ENCODE results near the gene GPC6. TPM values are rescaled to one million over a fixed set of nuclear protein-coding genes. Genes with fewer than 3 reads are reported as not detected.

GPC6 gene
- total RNA-seq, 4 donors from 2014 or later = 2.7 to 5.7 (median 4.4) TPM

DNA sequence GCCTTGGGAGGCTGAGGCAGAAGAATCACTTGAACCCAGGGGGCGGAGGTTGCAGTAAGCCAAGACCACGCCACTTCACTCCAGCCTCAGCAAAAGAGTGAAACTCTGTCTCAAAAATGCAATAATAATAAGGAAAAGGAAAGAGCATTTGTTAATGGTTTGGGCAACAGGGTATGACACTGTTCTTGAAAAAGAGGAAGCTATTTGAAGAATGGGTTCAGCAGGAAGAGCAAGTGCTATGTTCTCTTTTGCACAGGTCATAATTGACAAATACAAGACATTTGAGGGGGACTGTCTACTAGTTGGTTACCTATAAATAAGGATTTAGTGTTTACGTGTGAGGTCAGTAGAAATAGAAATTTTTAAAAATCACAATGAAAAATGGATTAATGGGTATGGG lies 1034.6 kb downstream of the GPC6 start:
- TF ChIP-seq, protein P1, sequence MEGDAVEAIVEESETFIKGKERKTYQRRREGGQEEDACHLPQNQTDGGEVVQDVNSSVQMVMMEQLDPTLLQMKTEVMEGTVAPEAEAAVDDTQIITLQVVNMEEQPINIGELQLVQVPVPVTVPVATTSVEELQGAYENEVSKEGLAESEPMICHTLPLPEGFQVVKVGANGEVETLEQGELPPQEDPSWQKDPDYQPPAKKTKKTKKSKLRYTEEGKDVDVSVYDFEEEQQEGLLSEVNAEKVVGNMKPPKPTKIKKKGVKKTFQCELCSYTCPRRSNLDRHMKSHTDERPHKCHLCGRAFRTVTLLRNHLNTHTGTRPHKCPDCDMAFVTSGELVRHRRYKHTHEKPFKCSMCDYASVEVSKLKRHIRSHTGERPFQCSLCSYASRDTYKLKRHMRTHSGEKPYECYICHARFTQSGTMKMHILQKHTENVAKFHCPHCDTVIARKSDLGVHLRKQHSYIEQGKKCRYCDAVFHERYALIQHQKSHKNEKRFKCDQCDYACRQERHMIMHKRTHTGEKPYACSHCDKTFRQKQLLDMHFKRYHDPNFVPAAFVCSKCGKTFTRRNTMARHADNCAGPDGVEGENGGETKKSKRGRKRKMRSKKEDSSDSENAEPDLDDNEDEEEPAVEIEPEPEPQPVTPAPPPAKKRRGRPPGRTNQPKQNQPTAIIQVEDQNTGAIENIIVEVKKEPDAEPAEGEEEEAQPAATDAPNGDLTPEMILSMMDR (IDR thresholded peaks at IDR 0.05) = no peak
- TF ChIP-seq POLR2A (IDR thresholded peaks at IDR 0.05) (no peak), EP300 (IDR thresholded peaks at IDR 0.05) (no peak), POLR2AphosphoS5 (IDR thresholded peaks at IDR 0.05) (no peak)
- 88% methylated on average over 3 of the region's 3 CpGs for WGBS

DNA sequence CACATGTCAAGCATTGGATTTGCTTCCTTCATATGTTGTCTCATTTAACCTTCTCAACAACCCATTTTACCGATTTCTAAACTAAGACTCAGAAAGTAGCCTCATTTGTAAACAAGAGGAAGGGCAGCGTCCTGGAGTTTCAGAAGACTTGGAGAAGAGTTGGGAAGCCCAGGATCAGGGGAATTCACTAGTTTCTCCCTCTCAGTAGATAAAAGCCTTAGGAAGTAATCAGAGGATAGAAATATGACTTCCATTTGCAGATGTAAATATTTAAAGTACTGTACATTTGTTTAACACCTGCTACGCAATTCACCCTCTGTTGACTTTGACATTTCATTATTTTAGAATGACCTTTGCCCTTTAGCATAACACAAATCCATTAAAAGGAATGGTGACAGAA lies 1036.4 kb downstream of the GPC6 start:
- Histone ChIP-seq H3K36me3 (no peaks in the 10 kb centered on the region), H3K4me3 (no peak overlapping the region), H3K9me3 (no peaks in the 10 kb centered on the region), H3K27me3 (no peaks in the 10 kb centered on the region), H3K4me1 (no peaks in the 10 kb centered on the region), H3K27ac (no peak overlapping the region)
- TF ChIP-seq POLR2A (IDR thresholded peaks at IDR 0.05) (no peak), POLR2AphosphoS5 (IDR thresholded peaks at IDR 0.05) (no peak), EP300 (IDR thresholded peaks at IDR 0.05) (no peak)
- TF ChIP-seq, protein P1 (IDR thresholded peaks at IDR 0.05) = no peak
- DNase-seq (ENCODE audit: low spot score in 2 of 2) = no peak
- WGBS = 90% methylated on average over 3 of the region's 3 CpGs

More for the DNA sequence above, 1034.6 kb downstream of the GPC6 start:
- Histone ChIP-seq H3K9me3 (no peaks in the 10 kb centered on the region), H3K4me1 (no peaks in the 10 kb centered on the region), H3K27ac (no peak overlapping the region), H3K36me3 (no peaks in the 10 kb centered on the region), H3K27me3 (no peaks in the 10 kb centered on the region), H3K4me3 (no peak overlapping the region)
- DNase-seq (ENCODE audit: low spot score in 2 of 2) = no peak

DNA sequence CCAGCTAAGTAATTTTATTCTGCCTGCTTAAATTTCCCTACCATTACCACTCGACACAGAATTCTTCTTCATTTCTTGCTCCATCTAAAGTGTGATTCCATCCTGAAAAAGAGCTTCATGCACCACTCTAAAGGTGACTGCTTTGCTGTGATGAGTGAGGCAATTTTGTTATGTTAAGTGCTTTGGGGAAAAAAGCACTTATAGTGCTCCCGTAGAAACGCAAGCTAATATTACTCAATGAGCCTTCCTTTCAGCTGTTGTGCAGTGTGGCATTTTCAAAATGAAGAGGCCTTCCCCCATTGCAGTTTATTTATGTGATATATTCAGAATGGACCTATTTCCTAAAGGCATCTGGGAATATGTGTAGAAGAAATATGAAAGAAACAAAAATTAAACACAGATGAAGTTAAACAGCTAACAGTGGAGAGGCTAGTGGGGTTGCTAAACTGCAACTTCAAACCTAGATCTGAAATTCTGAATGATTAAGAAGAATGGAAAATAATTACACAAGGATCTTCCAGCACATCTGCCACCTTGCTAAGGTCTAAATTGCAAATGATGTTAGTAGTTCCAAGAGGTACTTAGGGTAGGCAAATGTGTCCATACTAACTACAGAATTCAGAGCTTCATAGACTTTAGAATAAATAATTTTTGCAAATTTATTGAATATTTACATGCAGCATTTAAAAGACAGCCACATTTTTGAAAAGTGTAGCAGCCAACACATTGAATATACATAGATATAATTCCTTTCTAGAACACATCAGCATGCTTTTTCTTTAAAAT lies 1041.2 kb downstream of the GPC6 start:
- Histone ChIP-seq H3K27me3 (no peaks in the 10 kb centered on the region), H3K9me3 (no peaks in the 10 kb centered on the region), H3K4me3 (no peak overlapping the region), H3K27ac (no peak overlapping the region), H3K4me1 (no peaks in the 10 kb centered on the region), H3K36me3 (no peaks in the 10 kb centered on the region)
- WGBS = 87% methylated on average over 3 of the region's 3 CpGs
- TF ChIP-seq EP300 (IDR thresholded peaks at IDR 0.05) = no peak
- TF ChIP-seq POLR2AphosphoS5 (IDR thresholded peaks at IDR 0.05) = no peak
- TF ChIP-seq, protein P1 (IDR thresholded peaks at IDR 0.05) = no peak
- no peak for TF ChIP-seq POLR2A (IDR thresholded peaks at IDR 0.05)
- no peak for DNase-seq (ENCODE audit: low spot score in 2 of 2)

DNA sequence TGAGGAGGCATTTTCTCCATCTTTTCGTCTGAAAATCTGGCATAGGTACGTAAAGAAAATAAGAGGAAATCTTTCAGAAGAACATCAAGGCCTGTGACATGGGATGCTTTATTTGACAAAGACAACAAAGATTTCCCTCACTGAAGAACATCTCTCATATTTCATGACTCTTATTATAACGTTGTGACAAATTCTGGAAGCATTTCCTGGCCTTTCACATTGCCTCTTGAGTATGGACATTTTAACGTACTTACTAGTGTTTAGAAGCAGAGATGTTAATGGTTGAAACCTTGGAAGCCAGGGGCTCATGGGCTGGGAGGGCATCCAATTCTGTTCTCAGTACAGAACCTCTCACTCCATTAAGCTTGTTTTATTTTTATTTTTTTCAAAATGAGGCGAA lies 1042.1 kb downstream of the GPC6 start:
- TF ChIP-seq EP300 (IDR thresholded peaks at IDR 0.05) (no peak), POLR2AphosphoS5 (IDR thresholded peaks at IDR 0.05) (no peak), POLR2A (IDR thresholded peaks at IDR 0.05) (no peak)
- TF ChIP-seq, protein P1 (IDR thresholded peaks at IDR 0.05) = no peak
- Histone ChIP-seq H3K9me3 (no peaks in the 10 kb centered on the region), H3K4me3 (no peak overlapping the region), H3K36me3 (no peaks in the 10 kb centered on the region), H3K27me3 (no peaks in the 10 kb centered on the region), H3K4me1 (no peaks in the 10 kb centered on the region), H3K27ac (no peak overlapping the region)
- 79% methylated on average over 5 of the region's 5 CpGs for WGBS
- no peak for DNase-seq (ENCODE audit: low spot score in 2 of 2)

DNA sequence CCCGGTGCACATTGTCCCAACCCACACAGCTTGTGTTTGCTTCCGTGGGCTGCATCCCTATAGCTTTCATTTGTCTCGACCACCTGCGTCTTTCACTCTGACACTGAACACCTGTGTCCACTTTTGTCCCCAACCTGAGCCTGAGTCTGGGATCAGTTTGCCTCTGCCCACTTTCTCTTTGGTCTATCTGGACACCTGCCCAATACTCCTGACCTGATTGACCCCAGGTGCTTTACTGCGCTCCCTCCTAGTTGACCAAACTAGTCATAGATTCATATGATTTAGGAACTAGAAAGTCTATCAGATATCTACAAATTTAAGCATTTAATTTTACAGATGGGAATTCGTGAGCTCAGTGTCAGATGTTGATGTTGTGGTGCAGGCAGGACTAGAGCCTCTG lies 1043.0 kb downstream of the GPC6 start:
- Histone ChIP-seq H3K4me3 (no peak overlapping the region), H3K27me3 (no peaks in the 10 kb centered on the region), H3K27ac (no peak overlapping the region), H3K4me1 (no peaks in the 10 kb centered on the region), H3K36me3 (no peaks in the 10 kb centered on the region), H3K9me3 (no peaks in the 10 kb centered on the region)
- no peak for DNase-seq (ENCODE audit: low spot score in 2 of 2)
- whole genome bisulfite sequencing = 80% methylated on average over 6 of the region's 6 CpGs
- TF ChIP-seq EP300 (IDR thresholded peaks at IDR 0.05) = no peak
- TF ChIP-seq POLR2A (IDR thresholded peaks at IDR 0.05) = no peak
- no peak for TF ChIP-seq POLR2AphosphoS5 (IDR thresholded peaks at IDR 0.05)
- TF ChIP-seq, protein P1 (IDR thresholded peaks at IDR 0.05) = no peak

All from suprapubic skin (tissue), 4 donors.